NCI-H524 (cell line): Measurements from ENCODE around the gene TRPC6.
"Not testable (repeated sequence)": the region's sequence is repeated elsewhere in the genome, so short reads cannot be mapped to it uniquely, and the experiment has no call there.

Experiments used
- DNase-seq, 2 experiments: peaks; one replicate each; lab custom pipeline; 2025; lab: John Stamatoyannopoulos, UW

Gene TRPC6

DNA sequence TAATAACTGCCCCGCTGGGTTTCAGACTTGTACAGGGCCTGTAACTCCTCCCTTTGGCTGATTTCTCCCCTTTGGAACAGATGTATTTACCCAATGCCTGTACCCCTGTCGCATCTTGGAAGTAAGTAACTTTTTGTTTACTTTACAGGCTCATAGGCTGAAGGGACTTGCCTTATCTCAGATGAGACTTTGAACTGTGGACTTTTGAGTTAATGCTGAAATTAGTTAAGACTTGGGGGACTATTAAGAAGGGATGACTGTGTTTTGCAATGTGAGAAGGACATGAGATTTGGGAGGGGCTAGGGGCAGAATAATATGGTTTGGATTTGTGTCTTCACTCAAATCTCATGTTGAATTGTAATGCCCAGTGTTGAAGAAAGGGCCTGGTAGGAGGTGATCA, 62.0 kb downstream of the TRPC6 start:
- no peak for DNase-seq

DNA sequence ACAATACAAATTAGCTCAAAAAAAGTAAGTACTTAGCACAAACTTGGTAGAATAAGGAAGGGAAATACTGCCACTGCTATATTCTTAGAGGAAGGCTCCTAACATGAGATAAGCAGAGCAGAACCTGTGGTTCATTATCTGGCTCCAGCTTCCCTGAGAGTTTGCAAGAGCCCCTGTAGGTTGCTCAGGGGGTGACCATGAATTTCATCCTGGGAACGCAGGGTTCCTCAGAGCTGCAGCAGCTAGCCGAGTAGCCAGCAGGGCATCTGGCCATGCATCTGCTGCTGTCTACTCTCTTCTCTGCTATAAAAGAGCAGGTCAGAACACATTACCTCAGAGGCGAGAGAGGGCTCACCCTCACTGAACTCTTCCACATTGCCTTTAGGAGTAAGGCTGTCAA, 67.3 kb downstream of the TRPC6 start:
- DNase-seq, result no peak

DNA sequence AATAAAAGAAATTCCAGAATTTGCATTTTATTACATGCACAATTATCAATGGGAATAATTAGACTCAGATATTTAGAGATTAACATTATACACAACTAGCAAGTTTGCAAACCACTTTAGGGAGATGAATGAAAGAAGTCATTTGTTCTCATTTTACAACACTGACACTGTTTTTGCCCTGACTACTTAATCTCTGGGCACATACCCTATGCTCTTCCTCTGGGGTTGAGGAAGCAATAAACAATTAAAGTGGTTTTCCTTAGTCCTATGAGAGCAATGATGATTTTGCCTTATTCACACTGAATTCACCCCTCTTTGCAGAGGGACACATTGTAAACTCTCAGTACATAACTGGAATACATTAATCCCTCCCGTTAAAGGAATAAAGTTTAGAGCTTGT, 72.7 kb downstream of the TRPC6 start:
- no peak for DNase-seq

DNA sequence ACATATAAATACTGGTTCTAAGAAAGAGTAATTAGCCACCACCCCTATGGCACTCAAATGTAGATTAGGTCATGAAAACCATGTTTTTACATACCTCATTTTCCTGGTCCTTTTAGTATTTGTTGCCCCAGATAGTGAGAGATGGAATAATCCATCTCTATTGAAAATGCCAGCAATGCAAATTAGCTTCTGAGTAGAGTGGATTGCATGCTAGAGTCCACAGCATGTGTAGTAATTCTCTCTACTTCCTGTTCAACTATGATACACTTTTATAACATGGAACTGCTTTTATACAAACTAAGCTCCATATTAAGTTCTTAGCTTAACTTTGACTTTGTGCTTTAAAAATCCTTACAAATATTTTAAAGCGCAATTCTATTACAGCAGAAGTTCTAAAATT, 73.2 kb downstream of the TRPC6 start:
- DNase-seq, result no peak

DNA sequence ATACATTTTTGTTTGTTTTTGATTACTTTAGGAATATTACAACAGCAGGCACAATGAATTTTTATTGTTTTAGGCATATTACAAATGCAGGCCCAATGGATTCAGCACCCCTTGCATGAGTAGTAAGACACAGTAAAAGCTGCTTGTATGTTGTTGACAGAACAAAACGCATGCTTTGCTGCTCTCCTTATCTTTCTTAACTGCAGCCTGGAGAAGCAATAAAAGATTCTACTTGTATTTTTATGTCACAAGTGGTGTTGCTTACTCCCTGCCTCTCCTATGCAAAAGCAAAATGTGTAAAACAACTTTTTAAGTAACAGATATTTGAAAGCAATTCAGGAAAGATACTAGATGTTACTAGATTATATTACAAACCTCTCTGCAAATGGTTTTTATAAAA, 73.9 kb downstream of the TRPC6 start:
- DNase-seq, result no peak

DNA sequence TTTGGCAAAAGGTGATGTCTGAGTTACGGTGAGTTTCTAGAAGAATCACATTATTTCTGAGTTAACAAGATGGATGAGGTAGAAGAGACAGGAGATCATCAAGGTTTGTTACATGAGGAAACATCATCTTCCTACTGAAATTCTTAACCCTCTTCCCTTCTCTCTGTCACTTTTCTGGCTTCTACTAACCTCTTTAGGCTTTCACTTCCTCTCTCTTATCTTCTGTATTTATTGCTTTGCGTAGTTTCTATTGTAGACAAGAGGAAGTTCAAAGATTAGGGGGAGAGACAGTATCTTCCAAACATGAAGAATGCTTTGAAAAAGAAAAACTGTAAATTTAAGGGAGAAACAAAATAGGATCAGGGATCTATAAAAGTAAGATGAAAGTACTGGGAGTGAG, 75.4 kb downstream of the TRPC6 start:
- DNase-seq, result no peak

DNA sequence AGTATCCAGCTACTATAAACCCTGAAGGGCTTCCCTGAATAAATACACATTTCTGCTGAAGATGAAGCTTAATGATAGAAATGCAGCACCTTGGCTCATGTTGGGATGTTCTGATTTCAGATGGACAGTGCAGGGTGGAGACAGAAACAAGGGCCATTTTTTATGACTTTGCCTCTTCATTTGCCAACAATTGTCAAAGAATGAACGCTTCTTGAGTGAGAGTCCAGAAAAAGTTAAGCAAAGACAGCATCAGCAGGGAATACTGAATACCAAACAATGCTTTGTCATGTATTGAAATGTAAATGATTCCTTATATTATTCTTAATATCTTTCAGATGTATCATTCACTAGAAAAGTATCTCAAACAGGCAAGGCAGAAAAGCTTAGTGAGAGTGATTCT, 84.9 kb downstream of the TRPC6 start:
- DNase-seq, result no peak

DNA sequence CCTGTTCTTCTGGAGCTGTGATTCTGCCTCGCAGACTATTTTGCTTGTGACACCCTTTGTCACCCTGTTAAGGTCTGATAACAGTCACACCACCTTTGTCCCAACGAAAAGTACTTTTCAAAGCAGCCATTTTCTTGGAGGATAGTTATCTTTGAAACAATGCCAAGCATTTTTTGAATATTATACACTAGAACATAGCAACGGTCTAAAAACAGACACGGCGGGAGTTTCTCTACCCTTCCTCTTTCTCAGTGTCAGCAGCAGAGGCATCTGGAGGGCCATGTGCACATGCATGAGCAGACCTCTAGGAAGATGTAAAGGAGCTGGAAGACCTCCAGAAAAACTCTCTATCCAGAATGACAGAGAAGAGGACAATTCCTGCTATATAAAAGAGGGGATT, 86.5 kb downstream of the TRPC6 start:
- no peak for DNase-seq

DNA sequence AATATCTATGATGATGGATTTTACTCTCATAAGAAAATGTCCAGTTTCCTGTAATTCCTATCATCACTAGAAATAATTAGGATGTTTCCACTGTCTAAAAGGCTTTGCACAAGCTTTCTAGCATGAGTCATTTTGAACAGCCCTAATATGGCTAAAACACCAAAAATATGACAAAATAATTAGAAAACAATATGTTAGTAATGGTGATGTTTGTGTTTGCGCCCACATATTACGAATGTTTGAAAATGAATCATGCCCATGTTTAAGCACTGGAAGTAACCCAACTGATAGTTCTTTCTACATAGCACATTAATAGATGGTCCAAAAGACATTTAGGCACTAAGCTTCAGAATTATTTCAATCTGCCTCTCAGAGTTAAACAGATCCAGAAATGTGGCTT, 96.0 kb downstream of the TRPC6 start:
- no peak for DNase-seq

DNA sequence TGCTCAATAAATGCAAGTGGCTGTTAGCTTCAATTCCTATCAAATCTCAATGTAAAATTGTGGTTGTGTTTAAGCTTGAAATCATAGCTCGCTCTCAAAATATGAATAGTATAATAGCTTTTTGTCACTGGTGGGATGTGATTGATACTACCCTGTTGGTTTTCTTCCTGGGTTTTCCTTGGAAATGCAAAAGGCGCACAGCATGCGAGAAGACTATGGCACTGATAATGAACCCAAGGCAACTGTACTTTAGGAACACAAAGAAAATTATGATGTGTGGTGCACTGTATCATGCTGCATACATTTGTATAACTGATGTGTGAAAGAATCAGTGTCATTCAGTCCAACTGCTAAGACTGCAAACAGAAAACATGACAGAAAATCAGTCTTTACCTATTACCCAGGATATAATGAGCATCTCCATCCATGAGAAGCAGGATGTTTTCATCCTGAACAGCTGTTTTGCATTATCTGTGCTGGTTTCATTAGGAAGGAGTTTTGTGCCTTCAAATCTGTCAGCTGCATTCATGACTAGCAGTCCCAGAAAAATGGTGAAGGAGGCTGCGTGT, 101.2 kb downstream of the TRPC6 start:
- DNase-seq, result no peak

DNA sequence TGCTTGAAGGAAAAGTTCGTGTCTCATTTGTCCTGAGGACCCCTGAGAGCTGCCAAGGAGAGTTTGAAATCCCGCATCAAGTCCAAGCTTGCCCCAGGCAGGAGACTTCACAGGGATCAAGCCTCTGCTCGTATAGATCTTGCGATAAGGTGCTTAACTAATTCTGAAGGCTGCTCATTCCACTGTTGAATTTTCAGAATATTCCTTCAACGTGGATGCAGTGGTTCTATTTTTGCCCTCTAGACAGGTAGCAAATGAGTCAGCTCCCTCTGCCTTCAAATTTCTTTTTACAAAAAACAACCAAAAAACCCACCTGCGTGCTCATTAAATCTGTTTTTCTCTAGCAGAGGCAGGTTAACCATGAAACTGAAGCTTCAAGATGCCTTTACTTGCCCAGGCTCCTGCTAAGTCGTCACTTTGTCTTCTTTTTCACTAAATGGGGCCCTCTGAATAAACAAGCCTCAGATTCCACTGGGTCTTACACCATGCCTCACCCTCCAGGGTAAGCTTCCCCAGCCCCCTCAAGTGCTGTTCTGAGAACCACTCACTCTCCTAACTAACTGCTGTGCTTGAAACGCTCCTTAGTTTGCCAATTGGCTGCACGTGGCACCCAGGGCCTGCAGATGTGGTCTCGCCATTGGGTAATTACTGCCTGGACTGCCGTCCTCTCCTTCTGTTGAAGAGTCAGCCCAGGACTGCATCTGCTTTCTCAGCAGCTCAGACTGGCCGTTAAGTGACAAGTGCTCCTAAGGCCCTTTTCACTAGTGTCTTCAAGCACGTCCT, 105.0 kb downstream of the TRPC6 start:
- peak in 1 of 2 experiments; percentile 44 for DNase-seq

DNA sequence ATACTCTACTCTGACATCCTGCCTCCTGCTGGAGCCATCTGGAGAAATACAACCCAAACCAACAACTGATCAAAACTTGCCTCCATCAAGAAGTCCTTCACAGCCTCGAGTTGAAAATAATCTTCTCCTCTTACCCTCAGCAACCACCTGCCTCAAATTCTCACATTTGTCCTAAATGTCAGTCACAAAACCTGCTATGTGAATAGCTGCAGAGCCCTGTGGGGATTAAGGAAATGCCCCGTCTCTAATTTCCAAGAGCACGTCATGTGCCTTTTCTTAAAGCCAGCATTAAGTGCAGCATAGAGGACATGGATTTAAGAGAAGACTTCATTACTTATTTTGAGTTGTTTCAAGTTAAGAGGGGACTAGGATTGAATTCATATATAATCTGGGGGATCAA, 105.9 kb downstream of the TRPC6 start:
- peak; percentile 2 to 49 for DNase-seq

DNA sequence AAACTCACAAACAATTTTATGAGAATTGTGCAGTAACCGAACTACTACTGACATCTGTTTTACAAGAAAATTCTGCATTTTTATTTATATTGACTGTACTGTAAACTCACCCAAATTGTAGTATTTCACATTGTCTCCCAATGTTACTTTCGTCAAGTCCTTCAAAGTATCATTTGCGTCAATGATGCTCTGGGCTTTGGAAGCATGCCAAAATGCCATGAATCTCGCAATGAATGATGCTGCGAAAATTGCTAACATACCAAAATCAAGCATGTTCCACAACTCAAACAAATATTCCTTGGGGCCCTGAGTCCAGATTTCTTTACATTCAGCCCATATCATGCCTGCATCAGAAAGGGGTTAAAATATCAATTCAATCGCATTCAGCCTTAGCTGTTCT, 107.6 kb downstream of the TRPC6 start:
- no peak for DNase-seq

DNA sequence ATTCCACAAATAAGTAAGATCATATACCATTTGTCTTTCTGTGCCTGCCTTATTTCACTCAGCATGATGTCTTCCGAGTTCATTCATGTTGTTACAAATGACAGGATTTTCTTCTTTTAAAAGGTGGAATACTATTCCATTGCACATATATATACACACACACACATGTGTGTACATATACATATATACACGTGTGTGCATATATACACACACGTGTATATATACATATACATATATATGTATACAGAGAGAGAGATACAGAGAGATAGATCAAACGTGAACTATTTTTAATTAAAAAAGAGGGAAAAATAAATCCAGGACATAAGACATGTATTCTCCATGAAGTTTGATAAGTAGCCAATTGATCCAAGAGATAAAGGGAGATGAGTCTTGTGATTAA, 108.1 kb downstream of the TRPC6 start:
- no peak for DNase-seq

DNA sequence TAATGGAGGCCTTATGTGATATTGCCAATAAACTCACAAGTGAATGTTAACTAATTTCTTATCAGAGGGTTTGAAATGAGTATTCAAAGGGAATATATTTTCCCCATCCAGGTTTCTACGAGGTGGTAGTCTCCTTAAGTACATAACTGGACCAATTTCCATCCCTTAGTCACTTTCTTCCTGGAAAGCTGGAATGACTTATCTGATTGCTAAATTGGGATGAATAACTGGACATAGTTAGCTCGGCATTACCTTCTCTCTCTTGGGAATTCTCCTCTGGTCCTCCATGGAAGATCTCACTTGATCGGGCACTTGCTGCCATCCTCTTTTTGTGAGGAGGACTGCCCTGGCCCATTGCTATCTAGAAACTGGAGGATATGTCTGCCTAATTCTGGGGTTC, 109.1 kb downstream of the TRPC6 start:
- DNase-seq, result no peak

DNA sequence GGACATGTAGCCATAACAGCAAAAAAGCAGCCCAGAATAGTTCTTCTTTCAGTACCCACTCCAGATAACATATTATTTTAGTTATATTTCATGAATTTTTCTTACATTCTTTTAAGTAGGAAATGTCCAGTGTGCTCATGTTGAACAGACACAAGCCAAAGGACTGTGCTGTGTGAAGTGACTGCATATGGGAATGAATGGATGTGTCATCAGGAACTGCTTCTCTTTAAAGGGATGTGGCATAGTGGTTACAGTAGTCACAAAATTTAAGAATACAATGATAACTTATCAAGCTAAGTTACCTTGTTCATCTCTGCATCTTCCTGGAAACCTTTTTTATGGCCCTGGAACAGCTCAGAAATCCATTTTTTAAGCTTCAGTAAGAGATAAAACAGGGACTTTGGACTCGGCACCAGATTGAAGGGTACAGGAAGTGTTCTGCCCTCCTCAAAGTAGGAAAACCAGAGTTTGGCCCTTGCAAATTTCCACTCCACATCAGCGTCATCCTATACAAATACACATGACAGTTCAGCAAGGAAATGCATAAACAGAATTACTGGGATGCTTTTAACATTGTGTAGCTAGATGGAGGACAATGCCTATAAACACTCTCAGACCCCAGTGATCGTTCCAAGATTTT, 112.8 kb downstream of the TRPC6 start:
- DNase-seq, result no peak

DNA sequence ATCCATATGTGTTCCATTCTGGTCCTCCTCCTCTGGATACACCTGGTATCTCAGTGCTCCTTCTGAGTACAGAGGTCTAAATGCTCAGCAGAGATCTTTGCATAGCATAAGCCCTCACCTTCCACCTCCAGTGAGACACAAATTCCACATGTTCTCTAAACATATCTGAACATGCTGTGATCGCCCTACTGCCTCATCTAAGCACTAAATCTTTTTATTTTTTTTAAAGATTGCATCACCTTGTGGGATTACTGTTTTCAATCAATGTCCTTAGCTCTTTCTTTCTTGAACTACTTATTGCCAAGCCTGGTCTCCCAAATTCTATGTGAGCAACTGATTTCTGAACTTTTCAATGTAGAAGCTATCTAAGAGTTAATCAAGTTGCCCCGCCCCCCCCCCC, 113.4 kb downstream of the TRPC6 start:
- no peak for DNase-seq

DNA sequence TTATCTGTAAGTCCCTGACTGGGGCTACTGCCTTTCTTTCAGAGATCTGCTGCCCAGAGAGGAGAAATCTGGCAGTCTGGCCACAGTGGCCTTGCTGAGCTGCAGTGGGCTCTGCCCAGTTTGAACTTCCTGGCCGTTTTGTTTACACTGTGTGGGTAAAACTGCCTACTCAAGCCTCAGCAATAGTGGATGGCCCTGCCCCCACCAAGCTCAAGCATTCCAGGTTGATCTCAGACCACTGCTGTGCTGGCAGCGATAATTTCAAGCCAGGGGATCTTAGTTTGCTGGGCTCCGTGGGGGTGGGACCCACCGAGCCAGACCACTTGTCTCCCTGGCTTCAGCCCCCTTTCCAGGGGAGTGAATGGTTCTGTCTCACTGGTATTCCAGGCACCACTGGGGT, 117.5 kb downstream of the TRPC6 start:
- no peak for DNase-seq

DNA sequence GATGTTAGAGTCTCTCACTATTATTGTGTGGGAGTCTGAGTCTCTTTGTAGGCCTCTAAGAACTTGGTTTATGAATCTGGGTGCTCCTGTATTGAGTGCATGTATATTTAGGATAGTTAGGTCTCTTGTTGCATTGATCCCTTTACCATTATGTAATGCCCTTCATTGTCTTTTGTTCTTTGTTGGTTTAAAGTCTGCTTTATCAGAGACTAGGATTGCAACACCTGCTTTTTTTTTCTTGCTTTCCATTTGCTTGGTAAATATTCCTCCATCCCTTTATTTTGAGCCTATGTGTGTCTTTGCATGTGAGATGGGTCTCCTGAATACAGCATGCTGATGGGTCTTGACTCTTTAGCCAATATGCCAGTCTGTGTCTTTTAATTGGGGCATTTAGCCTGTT, 119.4 kb downstream of the TRPC6 start:
- not testable (repeated sequence) for DNase-seq

DNA sequence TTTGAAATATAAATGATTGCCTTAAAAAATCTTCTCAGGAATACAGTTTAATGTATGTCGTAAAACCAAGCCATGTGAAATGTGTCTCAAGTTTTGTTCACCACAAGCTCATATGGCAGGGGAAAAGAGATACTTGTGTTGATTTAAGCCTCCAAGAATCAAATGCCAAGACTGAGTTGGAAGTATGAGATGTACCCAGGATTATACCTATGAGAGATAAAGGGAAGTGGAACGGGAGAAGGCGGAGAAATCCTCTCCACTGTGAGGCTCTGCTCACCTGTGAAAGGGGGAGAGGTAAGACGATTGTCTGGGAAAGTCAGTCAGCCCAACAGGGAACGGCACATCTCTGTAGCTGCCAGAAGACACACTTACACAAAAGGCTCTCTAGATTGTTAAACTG, 124.8 kb downstream of the TRPC6 start:
- no peak for DNase-seq

DNA sequence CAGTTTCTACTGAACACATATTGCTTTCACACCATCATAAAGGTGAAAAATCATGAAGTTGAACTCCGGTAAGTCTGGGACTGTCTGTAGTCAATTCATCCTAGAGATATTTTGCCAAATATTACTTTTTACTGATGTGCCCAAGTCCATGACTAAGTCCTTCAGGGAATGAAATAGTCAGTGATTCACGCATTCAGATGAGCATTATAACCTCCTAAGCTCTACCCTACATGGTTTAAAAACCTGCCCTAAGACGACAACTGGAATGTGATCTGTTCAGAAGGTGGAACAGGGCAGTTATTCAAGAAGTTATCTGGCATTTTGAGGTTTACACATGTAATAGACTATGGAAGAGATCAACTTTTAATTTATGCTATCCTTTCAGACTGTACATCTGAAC, 125.6 kb downstream of the TRPC6 start:
- DNase-seq, result no peak

DNA sequence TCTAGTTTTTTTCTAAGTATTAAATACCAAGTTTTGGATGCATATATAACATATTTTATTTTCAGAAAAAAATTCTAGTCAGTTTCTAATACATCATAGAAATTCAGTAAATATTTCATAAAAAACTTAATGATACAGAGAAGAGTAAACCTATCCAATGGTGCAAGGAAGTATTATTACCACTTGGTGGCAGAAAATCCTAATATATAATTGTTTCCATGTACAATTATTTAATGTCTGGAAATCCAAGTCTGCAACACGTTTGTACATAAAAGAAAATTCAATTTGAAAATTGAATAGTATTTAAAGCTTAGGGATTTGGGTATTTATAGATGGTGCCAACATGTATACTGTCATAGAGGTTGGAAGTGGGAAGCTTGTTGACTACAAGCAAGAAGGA, 127.0 kb downstream of the TRPC6 start:
- peak in 1 of 2 experiments; percentile 20 for DNase-seq

DNA sequence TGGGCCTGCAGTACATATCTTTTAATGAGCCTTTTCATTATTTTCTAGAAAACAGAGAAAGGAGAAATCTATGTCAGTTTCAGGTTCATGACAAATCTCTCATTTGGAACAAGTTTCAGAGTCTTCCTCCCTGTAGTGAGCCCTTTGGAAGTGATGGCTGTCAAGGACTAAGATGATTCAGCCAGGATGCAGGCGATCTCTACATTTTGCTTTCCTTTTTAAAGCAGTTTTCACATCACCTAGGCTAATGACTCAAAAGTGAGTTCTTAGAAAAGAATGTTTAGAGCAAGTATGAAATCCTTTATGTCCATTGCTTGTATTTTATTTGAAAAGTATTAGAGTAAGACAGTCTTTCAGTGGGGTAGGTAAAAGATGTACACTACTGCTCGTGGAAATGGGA, 130.1 kb downstream of the TRPC6 start:
- no peak for DNase-seq
